Measurements from ENCODE around the gene PFDN5. TPM values are rescaled to one million over a fixed set of nuclear protein-coding genes. Genes with fewer than 3 reads are reported as not detected.

Gene PFDN5
- total RNA-seq, 1 experiment from 2014 or later = 340 TPM

- no peak for TF ChIP-seq TCF7L2 (IDR thresholded peaks at IDR 0.05; ENCODE audit: low read depth, low read length)
- TF ChIP-seq POLR2AphosphoS5 (IDR thresholded peaks at IDR 0.05; ENCODE audit: low read depth, low read length) = no peak
- Histone ChIP-seq H3K27ac (ENCODE audit: low read length) (no peak overlapping the region), H3K36me3 (ENCODE audit: control insufficient read depth, insufficient read depth, low read length) (no peaks in the 10 kb centered on the region), H3K4me3 (ENCODE audit: low read depth in 2 of 2, low read length in 2 of 2) (no peak overlapping the region), H3K4me1 (ENCODE audit: control insufficient read depth, insufficient read depth, low read length) (no peaks in the 10 kb centered on the region), H3K27me3 (ENCODE audit: control insufficient read depth, insufficient read depth, low read length) (no peaks in the 10 kb centered on the region), H3K9me3 (ENCODE audit: control insufficient read depth, insufficient read depth, low read depth, low read length) (no peaks in the 10 kb centered on the region)
- in situ Hi-C loops (cut with HindIII; ENCODE audit: low pct_unique_long_range_greater_than_20kb, low sequenced_read_pairs) = no loop called here
- ATAC-seq (no peak), DNase-seq (ENCODE audit: low read depth, low spot score) (no peak)
- ChIA-PET CTCF (interaction anchor here (0.5 to 0.6 kb wide), 2 partner anchors 12 to 454 kb away, joined by 3 to 4 read pairs; no protein-coding TSS in a partner anchor), POLR2A (no interaction called here)
- BruUV-seq (replicated peaks) = no TSS peak
- intact Hi-C loops (cut with micrococcal nuclease; ENCODE audit: unreplicated experiment) = no loop called here
Measured at GRCh38 chr12:53333289-53333688, 37.9 kb downstream of the PFDN5 start.

- no TSS peak for BruUV-seq (replicated peaks)
- H3K4me1 ChIP-seq (ENCODE audit: control insufficient read depth, insufficient read depth, low read length) = no peaks in the 10 kb centered on the region
- H3K36me3 ChIP-seq (ENCODE audit: control insufficient read depth, insufficient read depth, low read length) = no peaks in the 10 kb centered on the region
- DNase-seq (ENCODE audit: low read depth, low spot score) = no peak
- no peak overlapping the region for H3K4me3 ChIP-seq (ENCODE audit: low read depth in 2 of 2, low read length in 2 of 2)
- H3K27ac ChIP-seq (ENCODE audit: low read length) = no peak overlapping the region
- TF ChIP-seq TCF7L2 (IDR thresholded peaks at IDR 0.05; ENCODE audit: low read depth, low read length) (no peak), SIN3A (IDR thresholded peaks at IDR 0.05; ENCODE audit: borderline replicate concordance, insufficient read depth, low read depth, low read length) (no peak), CTCF (IDR thresholded peaks at IDR 0.05) (no peak), POLR2AphosphoS5 (IDR thresholded peaks at IDR 0.05; ENCODE audit: low read depth, low read length) (no peak), REST (IDR thresholded peaks at IDR 0.05; ENCODE audit: insufficient read depth in 1 of 2, low read depth in 2 of 2, low read length in 1 of 2) (no peak)
- H3K9me3 ChIP-seq (ENCODE audit: control insufficient read depth, insufficient read depth, low read depth, low read length) = no peaks in the 10 kb centered on the region
- in situ Hi-C loops (cut with HindIII; ENCODE audit: low pct_unique_long_range_greater_than_20kb, low sequenced_read_pairs) = no loop called here
- H3K27me3 ChIP-seq (ENCODE audit: control insufficient read depth, insufficient read depth, low read length) = no peaks in the 10 kb centered on the region
- intact Hi-C loops (cut with micrococcal nuclease; ENCODE audit: unreplicated experiment) = no loop called here
- no peak for ATAC-seq
- ChIA-PET CTCF (interaction anchor here (0.6 kb wide), 1 partner anchor 453 kb away, joined by 4 read pairs; no protein-coding TSS in a partner anchor), POLR2A (no interaction called here)
Measured at GRCh38 chr12:53333845-53334244, 38.5 kb downstream of the PFDN5 start.

GRCh38 chr12:53334822-53335221 lies 39.5 kb downstream of the PFDN5 start:
- no peaks in the 10 kb centered on the region for H3K9me3 ChIP-seq (ENCODE audit: control insufficient read depth, insufficient read depth, low read depth, low read length)
- ATAC-seq = no peak
- H3K27ac ChIP-seq (ENCODE audit: low read length) = no peak overlapping the region
- H3K27me3 ChIP-seq (ENCODE audit: control insufficient read depth, insufficient read depth, low read length) = no peaks in the 10 kb centered on the region
- DNase-seq (ENCODE audit: low read depth, low spot score) = no peak
- intact Hi-C loops (cut with micrococcal nuclease; ENCODE audit: unreplicated experiment) = no loop called here
- no peak overlapping the region for H3K4me3 ChIP-seq (ENCODE audit: low read depth in 2 of 2, low read length in 2 of 2)
- no peaks in the 10 kb centered on the region for H3K36me3 ChIP-seq (ENCODE audit: control insufficient read depth, insufficient read depth, low read length)
- no peaks in the 10 kb centered on the region for H3K4me1 ChIP-seq (ENCODE audit: control insufficient read depth, insufficient read depth, low read length)
- no TSS peak for BruUV-seq (replicated peaks)
- TF ChIP-seq SIN3A (IDR thresholded peaks at IDR 0.05; ENCODE audit: borderline replicate concordance, insufficient read depth, low read depth, low read length) (no peak), REST (IDR thresholded peaks at IDR 0.05; ENCODE audit: insufficient read depth in 1 of 2, low read depth in 2 of 2, low read length in 1 of 2) (no peak), CTCF (IDR thresholded peaks at IDR 0.05) (no peak), TCF7L2 (IDR thresholded peaks at IDR 0.05; ENCODE audit: low read depth, low read length) (no peak), POLR2AphosphoS5 (IDR thresholded peaks at IDR 0.05; ENCODE audit: low read depth, low read length) (no peak)
- ChIA-PET CTCF (interaction anchor here (0.6 to 1.0 kb wide), 4 partner anchors 10 to 208 kb away, joined by 3 to 6 read pairs (median 3); no protein-coding TSS in a partner anchor), POLR2A (interaction anchor here (0.6 kb wide), 1 partner anchor 18 kb away, joined by 12 read pairs; no protein-coding TSS in a partner anchor)
- in situ Hi-C loops (cut with HindIII; ENCODE audit: low pct_unique_long_range_greater_than_20kb, low sequenced_read_pairs) = no loop called here

Measured in Panc1 (cell line).